HG02938 (cell line): ENCODE measurements around the gene RSRC2.
"Not testable (repeated sequence)": the region's sequence is repeated elsewhere in the genome, so short reads cannot be mapped to it uniquely, and the experiment has no call there.

Experiments
- ATAC-seq: cut with Tn5 transposase; IDR thresholded peaks from one replicate; pipeline ENCODE4 v1.9.1; 2021; ENCODE audit warnings: mild to moderate bottlenecking, moderate library complexity; ENCODE audit not compliant: unreplicated experiment

The RSRC2 gene

DNA sequence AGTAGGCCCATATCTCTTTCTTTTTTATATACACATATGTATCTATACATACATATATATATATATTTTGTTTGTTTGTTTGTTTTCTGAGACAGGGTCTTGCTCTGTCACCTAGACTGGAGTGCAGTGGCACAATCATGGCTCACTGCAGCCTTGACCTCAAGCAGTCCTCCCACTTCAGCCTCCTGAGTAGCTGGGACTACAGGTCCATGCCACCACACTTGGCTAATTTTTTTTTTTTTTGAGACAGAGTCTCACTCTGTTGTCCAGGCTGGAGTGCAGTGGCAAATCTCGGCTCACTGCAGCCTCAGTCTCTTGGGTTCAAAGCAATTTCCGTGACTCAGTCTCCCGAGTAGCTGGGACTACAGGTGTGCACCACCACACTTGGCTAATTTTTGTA is 38.9 kb downstream of the RSRC2 start:
- not testable (repeated sequence) for ATAC-seq

DNA sequence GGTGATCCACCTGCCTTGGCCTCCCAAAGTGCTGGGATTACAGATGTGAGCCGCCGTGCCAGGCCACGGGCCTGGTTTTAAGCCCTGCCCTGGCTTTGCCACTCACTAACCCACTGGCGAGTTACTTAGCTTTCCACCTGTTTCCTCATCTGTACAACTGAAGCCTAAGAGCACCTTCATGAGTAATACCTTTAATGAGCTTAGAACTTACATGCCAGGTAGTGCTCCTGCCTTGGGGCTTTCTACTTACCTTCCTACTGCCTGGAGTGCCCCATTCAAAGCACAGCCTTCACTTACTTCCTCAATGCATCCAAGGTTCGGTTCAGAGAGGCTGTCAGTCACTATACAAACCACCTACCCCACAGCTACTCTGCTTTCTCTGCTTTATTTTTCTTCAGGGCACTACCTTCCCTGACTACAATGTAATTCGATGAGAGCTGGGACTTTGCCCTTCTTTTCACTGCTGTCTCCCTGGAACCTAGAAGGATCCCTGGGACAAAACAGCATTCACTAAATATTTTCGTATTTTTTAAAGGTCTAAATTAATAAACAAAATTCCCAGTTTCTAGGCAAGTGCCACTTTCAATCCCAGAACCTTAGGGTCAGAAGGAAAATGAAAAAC is 39.8 kb downstream of the RSRC2 start:
- ATAC-seq = no peak

DNA sequence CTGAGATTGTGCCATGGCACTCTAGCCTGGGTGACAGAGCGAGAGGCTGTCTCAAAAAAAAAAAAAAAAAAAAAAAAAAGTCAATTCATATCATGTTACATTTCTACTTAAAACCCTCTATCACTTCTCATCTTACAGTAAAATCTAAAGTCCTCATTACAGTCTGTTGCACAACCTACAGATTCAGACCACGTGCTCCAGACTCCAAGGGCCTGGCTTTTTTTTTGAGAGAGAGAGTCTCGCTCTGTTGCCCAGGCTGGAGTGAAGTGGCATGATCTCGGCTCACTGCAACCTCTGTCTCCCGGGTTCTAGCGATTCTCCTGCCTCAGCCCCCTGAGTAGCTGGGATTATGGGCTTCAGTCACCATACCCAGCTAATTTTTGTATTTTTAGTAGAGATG is 40.4 kb downstream of the RSRC2 start:
- ATAC-seq = not testable (repeated sequence)

DNA sequence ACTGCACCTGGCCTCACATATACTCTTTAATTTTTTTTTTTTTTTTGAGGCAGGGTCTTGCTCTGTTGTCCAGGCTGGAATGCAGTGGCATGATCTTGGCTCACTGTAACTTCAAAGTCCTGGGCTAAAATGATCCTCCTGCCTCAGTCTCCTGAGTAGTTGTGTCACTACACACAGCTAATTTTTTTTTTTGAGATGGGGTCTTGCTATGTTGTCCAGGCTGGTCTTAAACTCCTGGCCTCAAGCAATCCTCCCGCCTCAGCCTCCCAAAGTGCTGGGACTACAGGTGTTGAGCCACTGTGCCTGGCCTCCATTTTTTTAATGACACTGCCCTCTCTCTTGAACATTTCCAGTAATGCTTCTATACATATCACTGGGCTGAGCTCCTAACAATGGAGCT is 42.4 kb downstream of the RSRC2 start:
- not testable (repeated sequence) for ATAC-seq

DNA sequence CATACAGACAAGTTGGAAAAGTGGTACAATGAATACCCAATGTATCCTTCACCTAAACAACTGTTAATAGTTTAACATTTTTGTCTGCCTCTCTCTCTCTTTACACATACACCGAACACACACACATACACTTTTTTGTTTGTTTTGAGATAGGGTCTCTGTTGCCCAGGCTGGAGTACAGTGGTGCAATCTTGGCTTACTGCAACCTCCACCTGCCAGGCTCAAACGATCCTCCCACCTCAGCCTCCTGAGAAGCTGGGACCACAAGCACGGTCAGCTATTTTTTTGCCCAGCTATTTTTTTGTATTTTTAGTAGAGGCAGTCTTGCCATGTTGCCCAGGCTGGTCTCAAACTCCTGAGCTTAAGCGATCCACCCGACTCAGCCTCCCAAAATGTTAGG is 42.8 kb downstream of the RSRC2 start:
- ATAC-seq = no peak

DNA sequence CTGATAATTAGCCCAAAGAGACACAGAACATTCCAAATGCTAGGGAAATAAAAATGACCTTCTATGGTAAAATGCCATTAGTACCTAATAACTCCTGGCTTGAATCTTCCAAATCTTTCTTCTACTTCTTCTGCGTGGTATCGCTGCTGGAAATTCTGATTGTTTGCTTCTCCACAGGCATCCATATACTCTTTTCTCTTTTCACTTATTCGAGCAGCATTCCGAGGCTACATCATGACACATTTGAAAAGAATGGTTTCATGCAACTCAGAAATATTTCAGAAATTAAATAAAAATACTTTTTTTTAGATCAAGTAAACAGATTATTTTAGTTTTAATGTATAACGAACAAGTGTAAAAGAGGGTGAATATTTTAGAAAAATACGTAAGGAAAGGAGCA is 44.9 kb downstream of the RSRC2 start:
- ATAC-seq = no peak

DNA sequence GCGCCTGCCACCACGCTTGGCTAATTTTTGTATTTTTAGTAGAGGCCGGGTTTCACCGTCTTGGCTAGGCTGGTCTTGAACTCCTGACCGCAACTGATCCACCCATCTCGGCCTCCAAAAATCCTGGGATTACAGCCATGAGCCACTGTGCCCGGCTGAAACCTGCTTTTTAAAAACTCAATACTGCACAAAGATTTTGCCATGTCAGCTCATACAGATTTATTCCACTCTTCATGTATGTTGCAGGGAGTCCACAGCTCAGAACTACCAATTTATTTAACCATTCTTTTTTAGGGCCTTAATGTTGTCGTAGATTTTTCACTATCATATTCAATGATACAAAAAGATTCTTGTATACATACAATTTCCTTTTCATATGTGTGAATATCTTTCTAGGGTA is 46.0 kb downstream of the RSRC2 start:
- no peak for ATAC-seq

DNA sequence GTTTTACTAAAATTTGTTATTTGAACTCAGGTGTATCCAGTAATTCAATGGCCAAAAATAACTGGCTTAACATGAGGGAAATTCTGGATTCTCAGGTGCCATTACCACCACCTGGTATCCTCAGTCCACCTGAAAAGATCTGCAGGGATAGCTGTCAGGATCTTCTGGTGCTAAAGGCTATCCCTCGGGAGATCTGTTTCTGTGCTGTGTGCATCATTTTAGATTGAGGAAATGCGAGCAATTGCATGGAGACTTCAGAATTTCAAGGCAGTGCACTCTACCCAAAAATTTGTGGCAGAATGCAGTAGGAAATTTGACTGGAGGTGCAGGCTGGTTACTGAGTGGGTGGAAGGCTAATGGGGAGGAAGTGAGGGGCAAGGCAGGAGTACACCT is 52.4 kb downstream of the RSRC2 start:
- ATAC-seq = no peak

DNA sequence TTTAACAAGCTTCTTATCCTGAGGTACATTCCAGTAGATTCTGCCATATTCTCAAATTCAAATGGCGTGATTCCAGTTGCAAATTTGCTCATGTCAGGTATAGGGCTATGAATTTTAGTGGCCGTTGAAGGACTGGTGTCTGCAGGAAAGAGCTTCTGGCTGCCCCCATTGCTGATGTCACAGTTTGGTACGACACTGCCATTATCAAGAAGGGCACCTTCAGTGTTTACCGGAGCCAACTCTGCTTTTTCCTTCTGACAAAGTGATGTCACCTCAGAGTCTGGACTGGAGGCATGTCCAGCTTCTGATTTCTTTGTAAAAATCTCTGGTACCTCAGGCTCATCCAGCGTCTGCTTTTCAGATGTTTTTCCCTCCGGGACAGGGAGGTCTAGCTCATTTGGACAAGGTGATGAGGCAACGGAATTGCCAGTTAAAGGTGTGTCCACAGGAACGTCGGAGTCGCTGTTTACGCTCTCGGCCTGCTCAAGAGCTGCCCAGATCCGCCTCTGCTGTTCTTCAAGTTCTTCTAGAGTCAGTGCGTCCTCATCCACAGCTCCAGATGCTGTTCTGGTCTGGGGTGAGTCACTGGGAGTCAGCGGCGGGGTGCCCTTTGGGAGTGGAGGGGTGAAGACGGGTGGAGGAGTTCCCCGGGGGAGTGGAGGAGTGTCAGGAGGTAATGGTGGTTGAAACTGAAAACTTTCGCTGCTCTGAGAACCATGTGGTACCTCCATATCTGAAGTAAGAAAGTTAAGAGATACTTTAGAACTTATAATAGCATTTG is 53.0 kb downstream of the RSRC2 start:
- no peak for ATAC-seq

DNA sequence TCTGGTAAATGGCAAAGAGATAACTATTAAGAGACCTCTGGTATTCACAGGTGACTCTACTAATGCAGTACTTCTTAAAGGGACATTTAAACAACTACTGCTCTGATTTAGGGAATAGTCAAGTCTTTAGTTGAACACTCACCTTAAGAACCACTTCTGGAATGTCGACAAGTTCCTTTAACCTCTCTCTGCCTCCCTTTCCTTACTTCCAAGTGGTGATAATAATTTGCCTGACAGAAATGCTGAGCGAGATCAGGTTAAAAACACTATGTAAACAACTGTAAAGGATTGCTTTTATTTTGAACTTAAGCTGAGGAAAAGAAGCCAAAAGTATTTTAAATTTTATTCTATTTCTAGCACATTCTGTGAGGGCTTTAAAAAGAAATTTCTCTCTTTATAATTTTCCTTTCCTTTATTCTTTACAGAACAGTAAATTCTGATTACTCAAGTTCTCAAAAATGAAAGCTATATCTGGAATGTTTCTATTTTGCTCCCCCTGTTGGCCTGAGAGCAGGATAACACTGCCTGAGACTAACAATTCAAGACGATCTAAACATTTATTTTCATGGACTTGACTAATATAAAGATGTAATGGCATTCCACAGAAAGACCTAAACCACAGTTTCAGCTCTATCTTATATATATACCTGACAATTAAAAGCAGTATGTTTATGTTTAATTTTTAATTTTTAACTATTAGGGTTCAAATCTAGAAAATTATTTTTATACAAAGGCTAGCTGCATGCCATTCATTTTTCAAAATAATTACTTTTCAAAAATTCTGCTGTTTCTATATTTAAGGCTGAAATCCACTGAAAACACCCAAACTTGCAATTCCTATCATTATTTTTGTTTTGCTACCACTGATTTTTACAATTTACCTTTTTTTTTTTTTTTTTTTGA is 55.2 kb downstream of the RSRC2 start:
- ATAC-seq = no peak

DNA sequence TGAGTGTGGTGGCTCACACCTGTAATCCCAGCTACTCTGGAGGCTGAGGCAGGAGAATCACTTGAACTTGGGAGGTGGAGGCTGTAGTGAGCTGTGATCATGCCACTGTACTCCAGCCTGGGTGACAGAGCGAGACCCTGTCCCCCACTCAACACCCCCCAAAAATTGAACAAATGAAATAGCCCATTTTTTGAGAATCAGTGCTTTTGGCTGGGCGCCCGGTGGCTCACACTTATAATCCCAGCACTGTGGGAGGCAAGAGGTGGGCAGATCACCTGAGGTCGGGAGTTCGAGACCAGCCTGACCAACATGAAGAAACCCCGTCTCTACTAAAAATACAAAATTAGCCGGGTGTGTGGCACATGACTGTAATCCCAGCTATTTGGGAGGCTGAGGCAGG is 56.2 kb downstream of the RSRC2 start:
- not testable (repeated sequence) for ATAC-seq

DNA sequence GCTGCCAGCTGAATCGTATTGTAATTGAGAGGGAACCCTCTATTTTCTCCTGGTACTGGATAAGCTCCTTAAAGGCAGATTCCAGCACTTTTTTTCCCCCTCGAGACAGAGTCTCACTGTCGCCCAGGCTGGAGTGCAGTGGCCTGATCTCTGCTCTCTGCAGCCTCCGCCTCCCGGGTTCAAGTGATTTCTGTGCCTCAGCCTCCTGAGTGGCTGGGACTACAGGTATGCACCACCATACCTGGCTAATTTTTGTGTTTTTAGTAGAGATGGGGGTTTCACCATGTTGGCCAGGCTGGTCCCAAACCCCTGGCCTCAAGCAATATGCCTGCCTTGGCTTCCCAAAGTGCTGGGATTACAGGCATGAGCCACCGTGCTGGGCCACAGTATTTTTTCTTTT is 56.9 kb downstream of the RSRC2 start:
- not testable (repeated sequence) for ATAC-seq

DNA sequence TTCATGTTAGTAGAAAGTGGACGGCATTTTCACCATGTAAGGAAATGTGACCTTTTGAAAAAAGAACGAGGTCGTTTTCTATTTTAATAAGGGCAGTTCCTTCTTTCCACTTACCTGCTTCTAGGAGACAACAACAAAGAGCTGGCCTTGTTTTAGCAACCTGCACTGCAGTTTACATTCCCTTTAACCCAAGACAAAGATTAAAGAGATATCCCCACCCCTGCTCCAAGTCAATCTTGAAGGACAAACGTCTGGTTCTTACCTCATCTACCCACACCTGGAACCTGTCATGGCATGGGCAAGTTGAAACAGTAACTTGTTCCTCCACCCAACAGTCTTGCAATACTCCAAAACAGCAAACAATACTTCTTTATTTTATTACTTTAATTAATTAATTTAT is 58.8 kb downstream of the RSRC2 start:
- ATAC-seq = no peak

DNA sequence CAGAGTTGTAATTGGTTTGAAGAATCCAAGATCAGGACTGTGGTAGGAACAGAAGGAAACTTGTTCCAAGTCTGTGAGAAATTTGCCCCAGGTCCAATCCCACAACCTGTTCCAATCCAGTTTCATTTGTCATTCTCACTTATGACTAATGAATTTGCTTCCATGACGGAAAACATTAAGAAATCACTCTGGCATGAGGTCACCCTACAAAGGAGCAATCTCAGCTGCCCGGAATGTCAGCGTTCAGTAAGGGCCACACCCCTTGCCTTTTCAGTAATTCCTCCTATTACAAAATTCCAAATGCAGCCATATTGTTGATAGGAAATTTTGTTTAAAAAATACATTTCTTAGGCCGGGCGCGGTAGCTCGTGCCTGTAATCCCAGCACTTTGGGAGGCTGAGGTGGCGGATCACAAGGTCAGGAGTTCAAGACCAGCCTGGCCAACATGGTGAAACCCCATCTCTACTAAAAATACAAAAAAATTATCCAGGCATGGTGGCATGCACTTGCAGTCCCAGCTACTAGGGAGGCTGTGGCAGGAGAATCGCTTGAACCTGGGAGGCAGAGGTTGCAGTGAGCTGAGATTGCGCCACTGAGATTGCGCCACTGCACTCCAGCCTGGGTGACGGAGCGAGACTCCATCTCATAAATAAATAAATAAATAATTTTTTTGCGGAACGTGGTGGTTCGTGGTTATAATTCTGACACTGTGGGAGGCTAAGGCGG is 62.3 kb downstream of the RSRC2 start:
- not testable (repeated sequence) for ATAC-seq

DNA sequence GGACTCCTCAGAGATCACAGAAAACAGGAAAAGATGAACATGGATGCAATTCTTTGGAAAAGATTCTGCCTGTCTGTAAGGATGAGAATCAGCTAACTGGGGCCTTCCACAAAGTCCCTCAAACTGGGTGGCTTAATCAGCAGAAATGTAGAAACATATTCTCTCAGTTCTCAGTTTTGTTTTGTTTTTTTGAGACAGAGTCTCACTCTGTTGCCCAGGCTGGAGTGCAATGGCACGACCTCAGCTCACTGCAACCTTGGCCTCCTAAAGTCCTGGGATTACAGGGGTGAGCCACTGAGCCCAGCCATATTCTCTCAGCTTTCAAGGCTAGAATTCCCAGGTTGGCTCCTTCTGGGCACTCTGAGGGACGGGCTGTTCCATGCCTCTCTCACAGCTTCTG is 66.1 kb downstream of the RSRC2 start:
- ATAC-seq = no peak

DNA sequence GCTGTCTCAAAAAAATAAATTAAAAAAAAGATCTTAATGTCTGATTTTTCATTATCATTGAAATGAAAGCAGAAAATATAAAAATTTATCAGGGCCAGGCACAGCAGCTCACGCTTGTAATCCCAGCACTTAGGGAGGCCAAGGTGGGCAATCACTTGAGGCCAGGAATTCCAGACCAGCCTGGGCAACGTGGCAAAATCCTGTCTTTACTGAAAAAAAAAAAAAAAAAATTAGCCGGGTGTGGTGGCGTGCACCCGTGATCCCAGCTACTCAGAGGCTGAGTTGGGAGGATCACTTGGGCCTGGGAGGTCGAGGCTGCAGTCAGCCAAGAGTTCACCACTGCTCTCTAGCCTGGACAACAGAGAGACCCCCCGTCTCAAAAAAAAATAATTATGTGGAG is 66.7 kb downstream of the RSRC2 start:
- ATAC-seq = no peak

DNA sequence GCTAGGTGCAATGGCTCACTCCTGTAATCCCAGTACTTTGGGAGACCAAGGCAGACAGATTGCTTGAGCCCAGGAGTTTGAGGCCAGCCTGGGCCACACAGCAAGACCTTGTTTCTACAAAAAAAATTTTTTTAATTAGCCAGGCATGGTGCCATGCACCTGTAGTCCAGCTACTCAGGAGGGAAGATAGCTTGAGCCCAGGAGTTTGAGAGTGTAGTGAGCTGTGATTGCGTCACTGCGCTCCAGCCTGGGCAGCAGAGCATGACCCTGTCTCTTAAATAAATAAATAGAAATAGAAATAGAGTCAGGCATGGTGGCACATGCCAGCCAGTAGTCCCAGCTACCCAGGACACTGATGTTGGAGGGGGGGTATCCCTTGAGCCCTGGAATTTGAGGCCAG is 67.5 kb downstream of the RSRC2 start:
- no peak for ATAC-seq

DNA sequence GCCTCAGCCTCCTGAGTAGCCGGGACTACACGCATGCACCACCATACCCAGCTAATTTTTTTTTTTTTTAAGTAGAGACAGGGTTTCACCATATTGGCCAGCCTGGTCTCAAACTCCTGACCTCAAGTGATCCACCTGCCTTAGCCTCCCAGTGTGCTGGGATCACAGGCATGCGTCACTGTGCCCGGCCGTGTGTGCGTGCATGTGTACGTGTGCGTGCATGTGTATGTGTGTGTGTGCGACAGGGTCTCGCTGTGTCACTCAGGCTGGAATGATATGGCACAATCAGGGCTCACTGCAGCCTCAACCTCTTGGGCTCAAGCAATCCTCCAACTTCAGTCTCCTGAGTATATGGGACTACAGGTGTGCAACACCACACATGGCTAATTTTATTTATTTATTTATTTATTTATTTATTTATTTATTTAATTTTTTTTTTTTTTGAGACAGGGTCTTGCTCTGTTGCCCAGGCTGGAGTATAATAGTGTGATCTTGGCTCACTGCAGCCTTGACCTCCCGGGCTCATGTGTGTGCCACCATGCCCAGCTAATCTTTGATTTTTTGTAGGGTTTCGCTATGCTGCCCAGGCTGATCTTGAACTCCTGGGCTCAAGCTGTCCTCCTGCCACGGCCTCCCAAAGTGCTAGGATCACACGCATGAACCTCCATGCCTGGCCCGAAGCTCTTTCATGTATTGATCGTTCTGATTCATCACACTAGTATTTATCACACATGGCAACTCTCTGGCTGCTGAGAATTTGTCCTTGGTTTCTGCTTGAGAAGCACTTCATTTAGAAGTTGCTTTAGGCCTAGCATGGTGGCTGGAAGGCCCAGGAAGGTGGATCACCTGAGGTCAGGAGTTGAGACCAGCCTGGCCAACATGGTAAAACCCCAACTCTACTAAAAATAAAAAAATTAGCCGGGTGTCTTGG is 68.4 kb downstream of the RSRC2 start:
- ATAC-seq = no peak

DNA sequence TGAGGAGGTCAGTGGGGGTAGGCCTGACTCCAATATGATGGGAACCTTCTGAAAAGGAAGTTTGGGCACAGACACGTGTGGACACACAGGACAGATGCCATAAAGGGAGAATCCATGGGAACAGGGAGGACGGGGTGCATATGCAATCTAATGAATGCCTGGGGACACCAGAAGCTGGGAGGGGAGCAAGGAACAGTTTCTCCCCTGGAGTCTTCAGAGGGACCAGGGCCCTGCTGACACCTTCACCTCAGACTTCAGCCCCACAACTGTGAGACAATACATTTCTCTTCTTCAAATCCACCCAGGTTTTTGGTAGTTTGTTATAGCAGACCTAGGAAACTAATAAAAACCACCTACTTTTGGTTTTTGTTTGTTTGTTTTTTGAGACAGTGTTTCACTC is 69.1 kb downstream of the RSRC2 start:
- ATAC-seq = no peak

DNA sequence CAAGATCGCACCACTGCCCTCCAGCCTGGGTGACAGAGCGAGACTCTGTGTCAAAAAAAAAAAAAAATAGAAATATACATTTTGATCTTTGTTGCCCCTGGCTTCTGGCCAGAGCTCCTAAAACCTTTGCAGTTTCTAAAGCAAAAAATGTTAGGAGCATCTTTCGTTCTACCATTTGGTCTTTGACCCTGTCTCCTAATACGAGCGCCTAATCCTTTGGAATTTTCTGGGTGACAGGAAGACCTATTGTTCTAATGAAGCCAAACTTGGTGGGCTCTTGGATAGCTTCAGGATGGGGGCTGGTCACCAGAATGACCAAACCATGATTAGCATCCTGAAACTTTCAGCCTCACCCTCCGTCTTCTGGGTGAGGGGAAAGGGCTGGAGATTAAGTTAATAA is 72.0 kb downstream of the RSRC2 start:
- no peak for ATAC-seq
